PFSK-1 (cell line): Measurements from ENCODE around the gene EFNA2.

Experiments
- FOXP2 ChIP-seq: optimal IDR thresholded peaks from 2 replicates; pipeline ENCODE3; 2011; ENCODE audit warnings: borderline replicate concordance, control low read depth, inconsistent platforms; ENCODE audit not compliant: insufficient read depth; ENCODE audit errors: extremely low read length, extremely low read depth
- POLR2AphosphoS5 ChIP-seq: IDR thresholded peaks from 2 replicates; pipeline ENCODE4 v1.6.1; 2012; ENCODE audit warnings: low read depth, mild to moderate bottlenecking, control low read depth, low read length, moderate library complexity
- SIN3A ChIP-seq: IDR thresholded peaks from 2 replicates; pipeline ENCODE4 v1.6.1; 2012; ENCODE audit warnings: mild to moderate bottlenecking, low read length, moderate library complexity, borderline replicate concordance; ENCODE audit not compliant: insufficient read depth
- TAF1 ChIP-seq: IDR thresholded peaks from 2 replicates; pipeline ENCODE4 v1.6.1; 2012; ENCODE audit warnings: low read length, control low read depth, borderline replicate concordance; ENCODE audit not compliant: insufficient read depth
- TF ChIP-seq, protein P1 (sequence below), 2 experiments: IDR thresholded peaks; 2 replicates each; pipeline versions ENCODE4 v1.6.1 to v1.8.0; 2011 to 2012; ENCODE audit warnings: low read depth in 2 of 2, low read length in 2 of 2, control low read depth in 1 of 2, inconsistent platforms in 1 of 2, mild to moderate bottlenecking in 1 of 2, moderate library complexity in 1 of 2; ENCODE audit not compliant: insufficient read depth in 1 of 2

EFNA2 gene

DNA sequence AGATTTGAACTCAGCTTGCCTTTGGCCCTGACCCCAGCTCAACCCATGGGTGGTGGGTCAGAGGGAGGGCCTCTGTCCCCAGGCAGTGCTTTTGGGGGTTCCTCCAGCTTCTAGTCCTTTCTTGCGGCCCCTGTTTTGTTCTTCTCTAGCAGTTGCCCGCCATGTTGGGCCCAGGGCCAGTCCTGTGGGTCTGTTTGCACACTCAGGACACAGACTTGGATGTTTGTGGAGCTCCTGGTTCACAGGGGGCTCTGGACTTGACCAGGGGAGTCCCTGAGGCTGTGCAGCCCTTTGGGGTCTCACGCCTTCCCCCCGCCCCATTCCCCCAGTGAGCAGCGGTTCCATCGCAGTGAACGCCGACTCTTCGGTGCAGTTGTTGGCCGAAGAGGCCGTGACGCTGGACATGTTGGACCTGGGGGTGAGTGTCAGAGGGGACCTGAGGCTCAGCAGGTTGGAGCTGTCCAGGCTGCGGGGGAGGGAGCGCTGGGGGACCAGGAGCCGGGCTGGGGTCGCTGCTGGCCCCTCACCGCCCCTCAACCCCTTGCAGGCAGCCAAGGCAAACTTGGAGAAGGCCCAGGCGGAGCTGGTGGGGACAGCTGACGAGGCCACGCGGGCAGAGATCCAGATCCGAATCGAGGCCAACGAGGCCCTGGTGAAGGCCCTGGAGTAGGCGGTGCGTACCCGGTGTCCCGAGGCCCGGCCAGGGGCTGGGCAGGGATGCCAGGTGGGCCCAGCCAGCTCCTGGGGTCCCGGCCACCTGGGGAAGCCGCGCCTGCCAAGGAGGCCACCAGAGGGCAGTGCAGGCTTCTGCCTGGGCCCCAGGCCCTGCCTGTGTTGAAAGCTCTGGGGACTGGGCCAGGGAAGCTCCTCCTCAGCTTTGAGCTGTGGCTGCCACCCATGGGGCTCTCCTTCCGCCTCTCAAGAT is 41.6 kb upstream of the EFNA2 start:
- TF ChIP-seq SIN3A (no peak), TAF1 (no peak), FOXP2 (no peak), POLR2AphosphoS5 (no peak)
- TF ChIP-seq, protein P1, sequence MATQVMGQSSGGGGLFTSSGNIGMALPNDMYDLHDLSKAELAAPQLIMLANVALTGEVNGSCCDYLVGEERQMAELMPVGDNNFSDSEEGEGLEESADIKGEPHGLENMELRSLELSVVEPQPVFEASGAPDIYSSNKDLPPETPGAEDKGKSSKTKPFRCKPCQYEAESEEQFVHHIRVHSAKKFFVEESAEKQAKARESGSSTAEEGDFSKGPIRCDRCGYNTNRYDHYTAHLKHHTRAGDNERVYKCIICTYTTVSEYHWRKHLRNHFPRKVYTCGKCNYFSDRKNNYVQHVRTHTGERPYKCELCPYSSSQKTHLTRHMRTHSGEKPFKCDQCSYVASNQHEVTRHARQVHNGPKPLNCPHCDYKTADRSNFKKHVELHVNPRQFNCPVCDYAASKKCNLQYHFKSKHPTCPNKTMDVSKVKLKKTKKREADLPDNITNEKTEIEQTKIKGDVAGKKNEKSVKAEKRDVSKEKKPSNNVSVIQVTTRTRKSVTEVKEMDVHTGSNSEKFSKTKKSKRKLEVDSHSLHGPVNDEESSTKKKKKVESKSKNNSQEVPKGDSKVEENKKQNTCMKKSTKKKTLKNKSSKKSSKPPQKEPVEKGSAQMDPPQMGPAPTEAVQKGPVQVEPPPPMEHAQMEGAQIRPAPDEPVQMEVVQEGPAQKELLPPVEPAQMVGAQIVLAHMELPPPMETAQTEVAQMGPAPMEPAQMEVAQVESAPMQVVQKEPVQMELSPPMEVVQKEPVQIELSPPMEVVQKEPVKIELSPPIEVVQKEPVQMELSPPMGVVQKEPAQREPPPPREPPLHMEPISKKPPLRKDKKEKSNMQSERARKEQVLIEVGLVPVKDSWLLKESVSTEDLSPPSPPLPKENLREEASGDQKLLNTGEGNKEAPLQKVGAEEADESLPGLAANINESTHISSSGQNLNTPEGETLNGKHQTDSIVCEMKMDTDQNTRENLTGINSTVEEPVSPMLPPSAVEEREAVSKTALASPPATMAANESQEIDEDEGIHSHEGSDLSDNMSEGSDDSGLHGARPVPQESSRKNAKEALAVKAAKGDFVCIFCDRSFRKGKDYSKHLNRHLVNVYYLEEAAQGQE (IDR thresholded peaks at IDR 0.05; ENCODE audit: insufficient read depth in 1 of 2, low read depth in 2 of 2, low read length in 2 of 2) = no peak

DNA sequence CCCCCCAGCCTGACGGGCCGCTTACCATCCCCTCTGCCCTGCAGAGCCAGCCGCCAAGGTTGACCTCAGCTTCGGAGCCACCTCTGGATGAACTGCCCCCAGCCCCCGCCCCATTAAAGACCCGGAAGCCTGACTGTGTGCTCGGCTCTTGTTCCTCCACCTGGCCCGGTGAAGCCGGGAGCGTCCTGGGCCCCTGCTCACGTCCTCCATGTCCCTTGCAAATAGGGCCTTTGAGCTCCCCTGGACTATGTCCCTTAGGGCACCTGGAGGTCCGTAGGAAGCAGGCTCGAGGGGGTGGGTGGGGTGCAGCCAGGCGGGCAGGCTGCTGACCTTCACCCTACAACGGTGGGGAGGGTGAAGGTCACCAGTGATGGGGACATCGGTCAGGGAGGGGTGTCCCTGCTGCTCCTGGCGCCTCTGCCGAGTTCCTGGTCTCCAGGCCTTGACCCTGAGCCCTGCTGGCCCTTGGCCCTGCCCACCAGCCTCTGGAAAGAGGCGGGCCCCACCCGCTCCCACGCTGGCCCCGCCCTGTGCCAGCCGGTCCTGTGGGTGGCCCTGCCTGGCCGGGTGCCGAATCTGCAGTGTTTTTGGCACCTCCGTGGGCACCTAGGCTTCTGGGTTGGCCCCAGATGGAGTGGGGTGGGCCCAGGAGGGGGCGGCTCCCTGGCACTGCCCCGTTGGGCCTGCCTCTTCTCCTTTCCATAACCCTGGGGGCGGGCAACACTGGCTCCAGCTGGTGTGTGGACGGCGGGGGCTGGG is 40.8 kb upstream of the EFNA2 start:
- TF ChIP-seq, protein P1 (IDR thresholded peaks at IDR 0.05; ENCODE audit: insufficient read depth in 1 of 2, low read depth in 2 of 2, low read length in 2 of 2) = no peak
- TF ChIP-seq SIN3A (no peak), TAF1 (no peak), FOXP2 (no peak), POLR2AphosphoS5 (no peak; the same call in 1 of the 2 replicates)

DNA sequence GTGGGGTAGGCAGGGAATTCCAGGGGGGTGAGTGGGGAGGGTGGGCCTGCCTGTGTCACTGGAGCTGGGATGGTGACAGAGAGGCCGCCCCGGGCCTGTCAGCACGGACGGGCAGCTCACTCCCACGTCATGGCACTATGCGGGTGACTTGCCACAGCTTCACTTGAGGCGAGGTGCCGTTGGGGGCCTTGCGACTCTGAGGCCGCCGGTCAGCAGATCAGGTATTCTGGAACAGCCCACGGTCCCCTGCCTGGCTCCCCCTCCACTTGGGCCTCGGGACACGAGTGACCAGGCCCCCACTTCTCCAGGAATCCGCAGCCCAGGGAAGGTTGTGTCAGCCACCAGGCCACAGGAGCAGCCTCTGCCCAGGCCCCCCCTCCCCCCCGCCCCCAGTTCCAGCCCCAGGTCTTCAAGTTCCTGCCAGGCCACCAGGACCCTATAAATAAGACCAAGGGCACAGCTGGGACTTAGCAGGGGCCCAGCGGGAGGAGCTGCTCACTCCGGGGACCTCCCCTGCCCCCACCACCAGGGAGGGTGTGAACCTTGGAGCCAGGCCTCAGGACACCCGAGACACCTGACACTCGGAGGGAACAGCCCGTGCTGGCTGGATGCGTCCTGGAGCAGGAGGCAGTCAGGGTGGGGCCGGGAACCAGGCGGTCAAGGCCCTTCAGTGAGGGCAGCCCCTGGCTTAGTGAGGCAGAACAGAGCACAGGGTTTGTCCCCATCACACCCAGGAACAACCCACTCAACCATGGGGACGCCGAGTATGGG is 40.0 kb upstream of the EFNA2 start:
- TF ChIP-seq TAF1 = no peak
- TF ChIP-seq SIN3A = no peak
- TF ChIP-seq POLR2AphosphoS5 = no peak
- TF ChIP-seq, protein P1 (IDR thresholded peaks at IDR 0.05; ENCODE audit: insufficient read depth in 1 of 2, low read depth in 2 of 2, low read length in 2 of 2) = no peak
- TF ChIP-seq FOXP2 = no peak

DNA sequence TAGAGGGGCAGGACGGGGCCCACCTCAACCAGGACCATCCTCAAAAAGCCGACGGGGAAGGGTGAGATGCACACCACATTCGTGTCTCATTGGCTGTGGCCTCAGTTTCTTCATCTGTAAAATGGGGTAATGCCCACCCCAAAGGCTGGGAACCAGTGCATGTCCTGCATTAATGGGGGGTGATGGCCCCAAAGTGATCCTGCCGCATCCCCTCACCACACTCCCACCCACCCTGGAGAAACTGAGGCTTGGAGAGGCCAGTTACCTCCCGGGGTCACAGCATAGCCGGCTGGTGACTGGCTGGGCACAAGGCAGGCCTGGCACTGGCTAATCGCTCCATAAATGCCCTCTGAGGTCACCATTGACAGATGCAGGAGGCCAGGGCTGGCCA is 37.9 kb upstream of the EFNA2 start:
- TF ChIP-seq FOXP2 = no peak
- TF ChIP-seq, protein P1 (IDR thresholded peaks at IDR 0.05; ENCODE audit: insufficient read depth in 1 of 2, low read depth in 2 of 2, low read length in 2 of 2) = no peak
- no peak for TF ChIP-seq SIN3A
- no peak for TF ChIP-seq TAF1
- no peak for TF ChIP-seq POLR2AphosphoS5
